ENCODE results near the gene SEC61A2. TPM values are rescaled to one million over a fixed set of nuclear protein-coding genes. Genes with fewer than 3 reads are reported as not detected.

Gene SEC61A2
- total RNA-seq, 1 donor from 2014 or later, result 8.2 TPM

DNA sequence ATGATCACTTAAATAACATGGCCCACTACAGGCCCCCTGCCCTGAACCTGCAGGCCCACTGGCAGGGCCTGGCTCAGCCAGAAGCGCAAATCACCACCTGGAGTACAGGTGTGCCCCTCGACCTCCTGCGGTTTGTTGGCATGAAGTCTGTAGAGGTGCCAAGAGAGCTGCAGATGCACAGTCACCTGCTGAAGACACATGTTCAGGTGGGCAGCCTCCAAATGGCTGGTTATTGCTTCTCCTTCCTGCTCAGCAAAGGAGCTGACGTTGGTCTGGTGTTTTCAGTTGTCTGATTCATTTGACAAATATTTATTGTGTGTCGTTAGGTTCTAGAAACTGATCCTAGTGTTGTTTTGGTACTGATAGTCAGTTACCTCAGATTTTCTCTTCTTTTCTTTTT lies 31.7 kb upstream of the SEC61A2 start:
- Mint-ChIP-seq H3K4me1 (ENCODE audit: low read depth) (no peaks in the 10 kb centered on the region), H3K27ac (ENCODE audit: unreplicated experiment) (no peak overlapping the region), H3K27me3 (ENCODE audit: low read depth) (no peaks in the 10 kb centered on the region), H3K4me3 (ENCODE audit: unreplicated experiment) (no peak overlapping the region), H3K36me3 (ENCODE audit: low read depth) (peaks cover 12% of the 10 kb centered on the region), H3K9me3 (ENCODE audit: low read depth) (no peaks in the 10 kb centered on the region)
- TF ChIP-seq, protein P1, sequence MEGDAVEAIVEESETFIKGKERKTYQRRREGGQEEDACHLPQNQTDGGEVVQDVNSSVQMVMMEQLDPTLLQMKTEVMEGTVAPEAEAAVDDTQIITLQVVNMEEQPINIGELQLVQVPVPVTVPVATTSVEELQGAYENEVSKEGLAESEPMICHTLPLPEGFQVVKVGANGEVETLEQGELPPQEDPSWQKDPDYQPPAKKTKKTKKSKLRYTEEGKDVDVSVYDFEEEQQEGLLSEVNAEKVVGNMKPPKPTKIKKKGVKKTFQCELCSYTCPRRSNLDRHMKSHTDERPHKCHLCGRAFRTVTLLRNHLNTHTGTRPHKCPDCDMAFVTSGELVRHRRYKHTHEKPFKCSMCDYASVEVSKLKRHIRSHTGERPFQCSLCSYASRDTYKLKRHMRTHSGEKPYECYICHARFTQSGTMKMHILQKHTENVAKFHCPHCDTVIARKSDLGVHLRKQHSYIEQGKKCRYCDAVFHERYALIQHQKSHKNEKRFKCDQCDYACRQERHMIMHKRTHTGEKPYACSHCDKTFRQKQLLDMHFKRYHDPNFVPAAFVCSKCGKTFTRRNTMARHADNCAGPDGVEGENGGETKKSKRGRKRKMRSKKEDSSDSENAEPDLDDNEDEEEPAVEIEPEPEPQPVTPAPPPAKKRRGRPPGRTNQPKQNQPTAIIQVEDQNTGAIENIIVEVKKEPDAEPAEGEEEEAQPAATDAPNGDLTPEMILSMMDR (IDR thresholded peaks at IDR 0.05), result no peak
- DNase-seq (ENCODE audit: low spot score), result no peak

DNA sequence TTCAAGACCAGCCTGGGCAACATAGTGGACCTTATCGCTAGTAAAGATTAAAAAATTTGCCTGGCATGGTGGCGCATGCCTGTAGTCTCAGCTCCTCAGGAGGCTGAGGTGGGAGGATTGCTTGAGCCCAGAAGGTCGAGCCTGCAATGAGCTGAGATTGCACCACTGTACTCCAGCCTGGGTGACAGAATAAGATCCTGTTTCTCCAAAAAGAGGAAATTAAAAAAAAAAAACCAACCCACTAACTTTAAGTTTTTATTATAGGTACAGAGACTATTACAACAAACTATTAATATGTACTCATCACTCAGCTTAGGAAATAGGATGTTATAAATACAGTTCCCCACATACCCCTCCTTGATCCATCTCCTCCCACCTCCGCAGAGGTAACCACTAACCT lies 30.5 kb upstream of the SEC61A2 start:
- DNase-seq (ENCODE audit: low spot score), result no peak
- TF ChIP-seq, protein P1 (IDR thresholded peaks at IDR 0.05), result no peak
- H3K9me3 Mint-ChIP-seq (ENCODE audit: low read depth), result no peaks in the 10 kb centered on the region
- no peak overlapping the region for H3K27ac Mint-ChIP-seq (ENCODE audit: unreplicated experiment)
- H3K36me3 Mint-ChIP-seq (ENCODE audit: low read depth), result peaks cover 17% of the 10 kb centered on the region
- no peaks in the 10 kb centered on the region for H3K27me3 Mint-ChIP-seq (ENCODE audit: low read depth)
- H3K4me1 Mint-ChIP-seq (ENCODE audit: low read depth), result no peaks in the 10 kb centered on the region
- no peak overlapping the region for H3K4me3 Mint-ChIP-seq (ENCODE audit: unreplicated experiment)

DNA sequence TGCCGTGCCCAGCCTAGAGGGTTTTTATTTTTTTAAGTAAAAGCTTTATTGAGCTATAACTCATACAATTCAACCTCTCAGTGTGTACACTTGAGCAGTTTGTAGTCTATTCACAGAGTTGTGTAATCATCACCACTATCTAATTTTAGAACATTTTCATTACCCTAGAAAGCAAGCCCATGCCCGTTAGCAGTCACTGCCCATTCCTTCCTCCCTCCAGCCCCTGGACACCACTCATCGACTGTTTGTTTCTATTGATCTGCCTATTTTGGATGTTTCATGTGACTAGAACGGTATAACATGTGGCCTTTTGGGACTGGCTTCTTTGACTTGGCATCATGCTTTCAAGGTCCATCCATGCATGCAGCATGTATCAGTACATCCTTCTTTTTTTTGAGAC lies 25.7 kb upstream of the SEC61A2 start:
- peaks cover 22% of the 10 kb centered on the region for H3K36me3 Mint-ChIP-seq (ENCODE audit: low read depth)

DNA sequence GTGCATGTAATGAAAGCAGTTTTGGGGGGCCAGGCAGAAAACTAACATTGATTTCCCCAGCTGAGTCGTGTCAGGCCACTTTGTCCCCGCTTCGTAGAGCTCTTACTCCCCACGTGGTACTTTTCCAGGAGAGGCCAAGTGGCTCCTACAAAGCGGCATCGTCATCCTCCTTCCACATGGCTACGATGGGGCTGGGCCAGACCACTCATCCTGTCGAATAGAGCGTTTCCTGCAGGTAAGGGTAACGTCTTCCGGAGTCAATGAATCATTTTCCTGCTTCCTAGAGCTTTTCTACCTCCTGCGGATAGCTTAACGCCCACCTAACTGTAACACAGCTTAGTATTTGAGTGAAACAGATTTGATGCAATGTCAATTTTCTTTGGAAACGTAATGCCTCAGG lies 21.7 kb upstream of the SEC61A2 start:
- TF ChIP-seq, protein P1 (IDR thresholded peaks at IDR 0.05), result no peak
- no peaks in the 10 kb centered on the region for H3K9me3 Mint-ChIP-seq (ENCODE audit: low read depth)
- no peak overlapping the region for H3K4me3 Mint-ChIP-seq (ENCODE audit: unreplicated experiment)
- H3K36me3 Mint-ChIP-seq (ENCODE audit: low read depth), result peaks cover 23% of the 10 kb centered on the region
- no peak overlapping the region for H3K27ac Mint-ChIP-seq (ENCODE audit: unreplicated experiment)
- no peaks in the 10 kb centered on the region for H3K4me1 Mint-ChIP-seq (ENCODE audit: low read depth)
- no peaks in the 10 kb centered on the region for H3K27me3 Mint-ChIP-seq (ENCODE audit: low read depth)
- DNase-seq (ENCODE audit: low spot score), result no peak

More for the DNA sequence above, 25.7 kb upstream of the SEC61A2 start:
- Mint-ChIP-seq H3K27me3 (ENCODE audit: low read depth) (no peaks in the 10 kb centered on the region), H3K9me3 (ENCODE audit: low read depth) (no peaks in the 10 kb centered on the region), H3K4me1 (ENCODE audit: low read depth) (no peaks in the 10 kb centered on the region), H3K27ac (ENCODE audit: unreplicated experiment) (no peak overlapping the region), H3K4me3 (ENCODE audit: unreplicated experiment) (no peak overlapping the region)
- TF ChIP-seq, protein P1 (IDR thresholded peaks at IDR 0.05), result no peak
- DNase-seq (ENCODE audit: low spot score), result no peak

DNA sequence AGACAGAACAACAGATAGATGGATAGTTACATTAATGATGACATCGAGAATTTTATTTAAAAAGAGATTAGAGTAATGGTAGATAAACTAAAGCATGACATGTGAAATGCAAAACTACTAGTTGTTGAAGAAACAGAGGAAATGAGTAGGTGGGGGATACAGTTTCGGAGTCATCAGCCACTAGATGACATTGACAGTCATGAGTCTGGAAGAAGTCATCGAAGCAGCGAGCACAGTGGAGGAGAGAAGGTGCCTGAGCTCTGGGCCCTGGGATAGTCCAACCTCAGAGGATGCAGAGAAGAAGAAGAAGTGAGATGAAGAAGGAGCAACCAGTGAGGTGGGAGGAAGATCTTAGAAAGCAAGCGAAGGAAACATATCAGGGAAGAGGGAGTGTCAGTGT lies 20.2 kb upstream of the SEC61A2 start:
- H3K9me3 Mint-ChIP-seq (ENCODE audit: low read depth), result no peaks in the 10 kb centered on the region
- TF ChIP-seq, protein P1 (IDR thresholded peaks at IDR 0.05), result no peak
- no peaks in the 10 kb centered on the region for H3K27me3 Mint-ChIP-seq (ENCODE audit: low read depth)
- no peak overlapping the region for H3K27ac Mint-ChIP-seq (ENCODE audit: unreplicated experiment)
- no peak for DNase-seq (ENCODE audit: low spot score)
- no peaks in the 10 kb centered on the region for H3K4me1 Mint-ChIP-seq (ENCODE audit: low read depth)
- H3K36me3 Mint-ChIP-seq (ENCODE audit: low read depth), result peaks cover 19% of the 10 kb centered on the region
- H3K4me3 Mint-ChIP-seq (ENCODE audit: unreplicated experiment), result no peak overlapping the region
